ENCODE data around the gene KIFBP. TPM values are rescaled to one million over a fixed set of nuclear protein-coding genes. Genes with fewer than 3 reads are reported as not detected.
A peak's percentile ranks its signal among the peaks of the same experiment; 100 is the strongest.

KIFBP gene
- total RNA-seq, 1 experiment from 2014 or later: 26.9 TPM

DNA sequence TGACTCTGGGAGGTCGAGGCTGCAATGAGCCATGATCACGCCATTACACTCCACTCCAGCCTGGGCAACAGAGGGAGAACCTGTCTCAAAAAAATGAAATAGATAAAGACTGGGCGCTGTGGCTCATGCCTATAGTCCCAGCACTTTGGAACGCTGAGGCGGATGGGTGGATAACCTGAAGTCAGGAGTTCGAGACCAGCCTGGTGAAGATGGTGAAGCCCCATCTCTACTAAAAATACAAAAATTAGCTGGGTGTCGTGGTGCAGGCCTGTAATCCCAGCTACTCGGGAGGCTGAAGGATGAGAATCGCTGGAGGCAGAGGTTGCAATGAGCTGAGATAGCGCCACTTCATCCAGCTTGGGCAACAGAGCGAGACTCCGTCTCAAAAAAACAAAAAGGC is 33.7 kb upstream of the KIFBP start:
- intact Hi-C loops (cut with micrococcal nuclease): loop anchor here (10.0 kb wide), 1 partner anchor 160 kb away; no protein-coding TSS in a partner anchor

More for the DNA sequence above, 33.7 kb upstream of the KIFBP start:
- H3K9ac ChIP-seq (ENCODE audit: low read length): peak overlapping the region; percentile 53
- ChIA-PET RAD21 (ENCODE audit: low non-redundant PET in 1 of 2, low total read pairs in 2 of 2, uncharacterized antibody in 2 of 2, unreplicated experiment in 2 of 2) (no interaction called here), CTCF (interaction anchor here (0.9 to 1.4 kb wide), 2 partner anchors 13 to 742 kb away, joined by 3 read pairs; no protein-coding TSS in a partner anchor), POLR2A (interaction anchor here (0.9 to 1.9 kb wide), 2 partner anchors 13 to 30 kb away, joined by 4 to 5 read pairs; no protein-coding TSS in a partner anchor)
- H4K20me1 ChIP-seq (ENCODE audit: insufficient read depth): peaks cover 20% of the 10 kb centered on the region; the same call in 1 of the 2 replicates
- BruUV-seq (replicated peaks): no TSS peak
- no peaks in the 10 kb centered on the region for H3K9me3 ChIP-seq (ENCODE audit: control insufficient read depth in 1 of 2, insufficient read depth in 1 of 2, low read depth in 1 of 2, low read length in 2 of 2)
- DNase-seq (ENCODE audit: low read depth, low spot score): no peak
- H3K4me2 ChIP-seq (ENCODE audit: low read length): peak overlapping the region; percentile 74
- H3K27ac ChIP-seq (ENCODE audit: low read depth, low read length): peak overlapping the region; percentile 87; the same call in 1 of the 2 replicates
- peaks cover 50% of the 10 kb centered on the region for H3K79me2 ChIP-seq (ENCODE audit: insufficient read depth, low read length)
- no peak overlapping the region for H2AFZ ChIP-seq (ENCODE audit: low read depth, low read length, poor library complexity, severe bottlenecking)
- H3K4me1 ChIP-seq (ENCODE audit: control insufficient read depth in 1 of 2, insufficient read depth in 2 of 2, low read length in 2 of 2): peaks cover 11 to 12% of the 10 kb centered on the region in 2 experiments; a peak in 3 of 4 replicates
- H3K9me2 ChIP-seq (ENCODE audit: insufficient read depth): no peaks in the 10 kb centered on the region
- H3K4me3 ChIP-seq (replicated peaks in 1 of 2; ENCODE audit: low read depth in 1 of 2, low read length in 2 of 2): peak overlapping the region; percentile 99
- no peak for ATAC-seq
- H3K27me3 ChIP-seq (ENCODE audit: insufficient read depth, low read length): no peaks in the 10 kb centered on the region
- peaks cover 4 to 17% of the 10 kb centered on the region in 2 experiments; a peak in 3 of 4 replicates for H3K36me3 ChIP-seq (ENCODE audit: control insufficient read depth in 1 of 2, insufficient read depth in 2 of 2, low read length in 2 of 2)
- TF ChIP-seq ZFX (IDR thresholded peaks at IDR 0.05) (no peak), TCF7L2 (IDR thresholded peaks at IDR 0.05; ENCODE audit: borderline replicate concordance, extremely low read depth, insufficient read depth, insufficient read length) (no peak), EZH2phosphoT487 (IDR thresholded peaks at IDR 0.05; ENCODE audit: borderline replicate concordance) (no peak), ELF1 (IDR thresholded peaks at IDR 0.05; ENCODE audit: borderline replicate concordance, low read depth) (no peak), YY1 (IDR thresholded peaks at IDR 0.05; ENCODE audit: extremely low read depth, insufficient replicate concordance, low read depth, low read length) (no peak), FOSL1 (IDR thresholded peaks at IDR 0.05; ENCODE audit: low read depth) (no peak), SP1 (IDR thresholded peaks at IDR 0.05; ENCODE audit: low read depth) (no peak), CBX3 (IDR thresholded peaks at IDR 0.05; ENCODE audit: low read depth) (no peak), SRF (IDR thresholded peaks at IDR 0.05; ENCODE audit: low read depth) (no peak)
- TF ChIP-seq, protein P1, sequence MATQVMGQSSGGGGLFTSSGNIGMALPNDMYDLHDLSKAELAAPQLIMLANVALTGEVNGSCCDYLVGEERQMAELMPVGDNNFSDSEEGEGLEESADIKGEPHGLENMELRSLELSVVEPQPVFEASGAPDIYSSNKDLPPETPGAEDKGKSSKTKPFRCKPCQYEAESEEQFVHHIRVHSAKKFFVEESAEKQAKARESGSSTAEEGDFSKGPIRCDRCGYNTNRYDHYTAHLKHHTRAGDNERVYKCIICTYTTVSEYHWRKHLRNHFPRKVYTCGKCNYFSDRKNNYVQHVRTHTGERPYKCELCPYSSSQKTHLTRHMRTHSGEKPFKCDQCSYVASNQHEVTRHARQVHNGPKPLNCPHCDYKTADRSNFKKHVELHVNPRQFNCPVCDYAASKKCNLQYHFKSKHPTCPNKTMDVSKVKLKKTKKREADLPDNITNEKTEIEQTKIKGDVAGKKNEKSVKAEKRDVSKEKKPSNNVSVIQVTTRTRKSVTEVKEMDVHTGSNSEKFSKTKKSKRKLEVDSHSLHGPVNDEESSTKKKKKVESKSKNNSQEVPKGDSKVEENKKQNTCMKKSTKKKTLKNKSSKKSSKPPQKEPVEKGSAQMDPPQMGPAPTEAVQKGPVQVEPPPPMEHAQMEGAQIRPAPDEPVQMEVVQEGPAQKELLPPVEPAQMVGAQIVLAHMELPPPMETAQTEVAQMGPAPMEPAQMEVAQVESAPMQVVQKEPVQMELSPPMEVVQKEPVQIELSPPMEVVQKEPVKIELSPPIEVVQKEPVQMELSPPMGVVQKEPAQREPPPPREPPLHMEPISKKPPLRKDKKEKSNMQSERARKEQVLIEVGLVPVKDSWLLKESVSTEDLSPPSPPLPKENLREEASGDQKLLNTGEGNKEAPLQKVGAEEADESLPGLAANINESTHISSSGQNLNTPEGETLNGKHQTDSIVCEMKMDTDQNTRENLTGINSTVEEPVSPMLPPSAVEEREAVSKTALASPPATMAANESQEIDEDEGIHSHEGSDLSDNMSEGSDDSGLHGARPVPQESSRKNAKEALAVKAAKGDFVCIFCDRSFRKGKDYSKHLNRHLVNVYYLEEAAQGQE (IDR thresholded peaks at IDR 0.05; ENCODE audit: low read depth): no peak
- TF ChIP-seq, protein P2, sequence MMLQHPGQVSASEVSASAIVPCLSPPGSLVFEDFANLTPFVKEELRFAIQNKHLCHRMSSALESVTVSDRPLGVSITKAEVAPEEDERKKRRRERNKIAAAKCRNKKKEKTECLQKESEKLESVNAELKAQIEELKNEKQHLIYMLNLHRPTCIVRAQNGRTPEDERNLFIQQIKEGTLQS (IDR thresholded peaks at IDR 0.05): no peak
- TF ChIP-seq, protein P3, sequence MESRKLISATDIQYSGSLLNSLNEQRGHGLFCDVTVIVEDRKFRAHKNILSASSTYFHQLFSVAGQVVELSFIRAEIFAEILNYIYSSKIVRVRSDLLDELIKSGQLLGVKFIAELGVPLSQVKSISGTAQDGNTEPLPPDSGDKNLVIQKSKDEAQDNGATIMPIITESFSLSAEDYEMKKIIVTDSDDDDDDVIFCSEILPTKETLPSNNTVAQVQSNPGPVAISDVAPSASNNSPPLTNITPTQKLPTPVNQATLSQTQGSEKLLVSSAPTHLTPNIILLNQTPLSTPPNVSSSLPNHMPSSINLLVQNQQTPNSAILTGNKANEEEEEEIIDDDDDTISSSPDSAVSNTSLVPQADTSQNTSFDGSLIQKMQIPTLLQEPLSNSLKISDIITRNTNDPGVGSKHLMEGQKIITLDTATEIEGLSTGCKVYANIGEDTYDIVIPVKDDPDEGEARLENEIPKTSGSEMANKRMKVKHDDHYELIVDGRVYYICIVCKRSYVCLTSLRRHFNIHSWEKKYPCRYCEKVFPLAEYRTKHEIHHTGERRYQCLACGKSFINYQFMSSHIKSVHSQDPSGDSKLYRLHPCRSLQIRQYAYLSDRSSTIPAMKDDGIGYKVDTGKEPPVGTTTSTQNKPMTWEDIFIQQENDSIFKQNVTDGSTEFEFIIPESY (IDR thresholded peaks at IDR 0.05; ENCODE audit: extremely low read depth, insufficient replicate concordance, low read length): no peak
